GM10248 (cell line): ENCODE results near the gene TICAM2.
A peak's percentile ranks its signal among the peaks of the same experiment; 100 is the strongest.
"Not testable (repeated sequence)": the region's sequence is repeated elsewhere in the genome, so short reads cannot be mapped to it uniquely, and the experiment has no call there.

ENCODE experiments used
- CTCF ChIA-PET: fragments of 300-600 bp; sonication (Branson Sonifier 250); formaldehyde crosslinking; extraction: SDS; loops from one replicate; lab custom pipeline; 2021; ENCODE audit warnings: antibody characterized with exemption; lab: Yijun Ruan, JAX
- POLR2A ChIA-PET: fragments of 350-650 bp; sonication (Branson Sonifier 250); formaldehyde crosslinking; extraction: SDS; loops from one replicate; lab custom pipeline; 2020; ENCODE audit warnings: antibody characterized with exemption; lab: Yijun Ruan, JAX
- DNase-seq: peaks from one replicate; pipeline ENCODE4 v3.0.0; 2012; ENCODE audit errors: extremely low spot score
- CTCF ChIP-seq: IDR thresholded peaks from 2 replicates; pipeline ENCODE4 v1.5.1; 2012; ENCODE audit warnings: mild to moderate bottlenecking, low read depth; ENCODE audit errors: extremely low read depth, missing control alignments, control extremely low read depth

Gene TICAM2

GRCh38 chr5:115601701-115602590, at the start of gene TICAM2:
TSS of gene TICAM2 (minus strand) at chr5:115602479. CDS start at chr5:115581256, 21,223 bp downstream.
- POLR2A ChIA-PET: interaction anchor here (1.2 kb wide), 1 partner anchor 24 kb away, joined by 4 read pairs; no protein-coding TSS in a partner anchor
- CTCF ChIA-PET: interaction anchor here (0.6 to 2.2 kb wide), 16 partner anchors 9 to 297 kb away, joined by 3 to 8 read pairs (median 4); partner anchors contain the start of gene FEM1C
- DNase-seq: peak; percentile 83
- TF ChIP-seq CTCF: no peak

- ChIA-PET POLR2A (no interaction called here), CTCF (interaction anchor here (1.3 kb wide), 1 partner anchor 12 kb away, joined by 3 read pairs; no protein-coding TSS in a partner anchor)
- no peak for DNase-seq
- no peak for TF ChIP-seq CTCF
These were observed 47.3 kb upstream of the TICAM2 start for GRCh38 chr5:115649541-115649940.

GRCh38 chr5:115648056-115648455, 45.8 kb upstream of the TICAM2 start:
- POLR2A ChIA-PET: no interaction called here
- DNase-seq: no peak
- TF ChIP-seq CTCF: no peak
- CTCF ChIA-PET: no interaction called here

- POLR2A ChIA-PET, DNase-seq, CTCF ChIA-PET: not testable (repeated sequence)
These were observed 43.1 kb upstream of the TICAM2 start for GRCh38 chr5:115645386-115645785.

GRCh38 chr5:115644046-115644445, 41.8 kb upstream of the TICAM2 start:
- DNase-seq: no peak
- ChIA-PET POLR2A (no interaction called here), CTCF (interaction anchor here (1.2 kb wide), 1 partner anchor 10 kb away, joined by 3 read pairs; no protein-coding TSS in a partner anchor)
- TF ChIP-seq CTCF: no peak

- ChIA-PET POLR2A (no interaction called here), CTCF (interaction anchor here (1.5 kb wide), 1 partner anchor 12 kb away, joined by 3 read pairs; no protein-coding TSS in a partner anchor)
- no peak for DNase-seq
- TF ChIP-seq CTCF: no peak
These were observed 39.7 kb upstream of the TICAM2 start for GRCh38 chr5:115641948-115642347.

- ChIA-PET CTCF (interaction anchor here (1.3 kb wide), 1 partner anchor 132 kb away, joined by 3 read pairs; no protein-coding TSS in a partner anchor), POLR2A (no interaction called here)
- no peak for DNase-seq
- TF ChIP-seq CTCF: no peak
These were observed 38.0 kb upstream of the TICAM2 start for GRCh38 chr5:115640274-115640673.
